AG04450 (cell line): ENCODE results near the gene CDC42BPA. TPM values are rescaled to one million over a fixed set of nuclear protein-coding genes. Genes with fewer than 3 reads are reported as not detected.

Experiments used
- CTCF ChIA-PET: fragments of 300-600, 350-600 bp; formaldehyde crosslinking; extraction: SDS; loops from one replicate; lab custom pipeline; 2022; ENCODE audit warnings: antibody characterized with exemption, inconsistent platforms; lab: Charles Lee
- POLR2A ChIA-PET: fragments of 350-600 bp; formaldehyde crosslinking; extraction: SDS; loops from one replicate; lab custom pipeline; 2021; ENCODE audit warnings: antibody characterized with exemption, inconsistent platforms; lab: Yijun Ruan, JAX
- DNase-seq: peaks from one replicate; pipeline ENCODE4 v3.0.0-alpha.2; 2011; ENCODE audit warnings: low read depth, low spot score
- H3K27ac ChIP-seq: one replicate; pipeline ENCODE4 v1.5.1; 2012; ENCODE audit warnings: low read depth, low read length, control low read depth
- H3K27me3 ChIP-seq: one replicate; pipeline ENCODE4 v1.6.0; 2012; ENCODE audit warnings: low read length; ENCODE audit not compliant: control insufficient read depth, insufficient read depth
- H3K4me3 ChIP-seq: 2 replicates; pipeline ENCODE4 v1.5.1; 2011; ENCODE audit warnings: mild to moderate bottlenecking, low read depth, low read length, control low read depth
- H3K9me3 ChIP-seq: 2 replicates; pipeline ENCODE4 v1.5.1; 2012; ENCODE audit warnings: low read length; ENCODE audit not compliant: control insufficient read depth, insufficient read depth
- polyA plus RNA-seq: library from polyadenylated mRNA; depleted of rRNA; stranded (reverse); fragments of >200 nt; gene quantifications from 2 replicates; pipeline ENCODE4 v1.2.3, GENCODE V29; 2011
- TF ChIP-seq, protein P1 (sequence below): IDR thresholded peaks from 2 replicates; pipeline ENCODE4 v1.5.1; 2011; ENCODE audit warnings: low read depth, low read length, control low read depth, inconsistent platforms

The CDC42BPA gene
- polyA plus RNA-seq, 1 experiment, result 30.7 TPM

- no peak for DNase-seq
- ChIA-PET CTCF (no interaction called here), POLR2A (no interaction called here)
- Histone ChIP-seq H3K27ac (no peak overlapping the region), H3K4me3 (no peak overlapping the region), H3K9me3 (no peaks in the 10 kb centered on the region), H3K27me3 (no peaks in the 10 kb centered on the region)
- TF ChIP-seq, protein P1, sequence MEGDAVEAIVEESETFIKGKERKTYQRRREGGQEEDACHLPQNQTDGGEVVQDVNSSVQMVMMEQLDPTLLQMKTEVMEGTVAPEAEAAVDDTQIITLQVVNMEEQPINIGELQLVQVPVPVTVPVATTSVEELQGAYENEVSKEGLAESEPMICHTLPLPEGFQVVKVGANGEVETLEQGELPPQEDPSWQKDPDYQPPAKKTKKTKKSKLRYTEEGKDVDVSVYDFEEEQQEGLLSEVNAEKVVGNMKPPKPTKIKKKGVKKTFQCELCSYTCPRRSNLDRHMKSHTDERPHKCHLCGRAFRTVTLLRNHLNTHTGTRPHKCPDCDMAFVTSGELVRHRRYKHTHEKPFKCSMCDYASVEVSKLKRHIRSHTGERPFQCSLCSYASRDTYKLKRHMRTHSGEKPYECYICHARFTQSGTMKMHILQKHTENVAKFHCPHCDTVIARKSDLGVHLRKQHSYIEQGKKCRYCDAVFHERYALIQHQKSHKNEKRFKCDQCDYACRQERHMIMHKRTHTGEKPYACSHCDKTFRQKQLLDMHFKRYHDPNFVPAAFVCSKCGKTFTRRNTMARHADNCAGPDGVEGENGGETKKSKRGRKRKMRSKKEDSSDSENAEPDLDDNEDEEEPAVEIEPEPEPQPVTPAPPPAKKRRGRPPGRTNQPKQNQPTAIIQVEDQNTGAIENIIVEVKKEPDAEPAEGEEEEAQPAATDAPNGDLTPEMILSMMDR, result no peak
Measured at GRCh38 chr1:227263869-227264268, 54.4 kb downstream of the CDC42BPA start.

DNA sequence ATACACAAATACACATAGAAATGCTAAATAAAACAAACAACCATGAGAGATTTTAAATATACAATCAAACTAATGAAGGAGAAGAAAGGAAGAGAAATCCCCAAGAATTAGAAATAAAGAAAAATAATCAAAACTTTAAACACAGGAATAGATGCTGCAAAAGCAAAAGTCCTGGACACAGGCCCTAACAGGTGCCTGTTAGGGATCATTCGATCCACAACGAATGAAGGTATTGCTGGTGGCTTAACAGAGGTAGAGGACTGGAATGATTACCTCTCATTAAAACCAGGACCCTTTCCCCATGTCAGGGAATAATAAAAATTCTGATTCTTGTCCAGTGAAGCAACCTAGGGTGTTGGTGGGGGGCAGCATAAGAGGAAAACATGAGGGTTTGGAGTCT is 56.8 kb downstream of the CDC42BPA start:
- no peaks in the 10 kb centered on the region for H3K27me3 ChIP-seq
- TF ChIP-seq, protein P1, result no peak
- DNase-seq, result no peak
- no peak overlapping the region for H3K27ac ChIP-seq
- CTCF ChIA-PET, result no interaction called here
- no peak overlapping the region for H3K4me3 ChIP-seq
- H3K9me3 ChIP-seq, result no peaks in the 10 kb centered on the region
- POLR2A ChIA-PET, result no interaction called here

- Histone ChIP-seq H3K4me3 (no peak overlapping the region), H3K9me3 (no peaks in the 10 kb centered on the region), H3K27me3 (no peaks in the 10 kb centered on the region), H3K27ac (no peak overlapping the region)
- DNase-seq, result no peak
- ChIA-PET POLR2A (no interaction called here), CTCF (no interaction called here)
- TF ChIP-seq, protein P1, result no peak
Measured at GRCh38 chr1:227260433-227260832, 57.9 kb downstream of the CDC42BPA start.

DNA sequence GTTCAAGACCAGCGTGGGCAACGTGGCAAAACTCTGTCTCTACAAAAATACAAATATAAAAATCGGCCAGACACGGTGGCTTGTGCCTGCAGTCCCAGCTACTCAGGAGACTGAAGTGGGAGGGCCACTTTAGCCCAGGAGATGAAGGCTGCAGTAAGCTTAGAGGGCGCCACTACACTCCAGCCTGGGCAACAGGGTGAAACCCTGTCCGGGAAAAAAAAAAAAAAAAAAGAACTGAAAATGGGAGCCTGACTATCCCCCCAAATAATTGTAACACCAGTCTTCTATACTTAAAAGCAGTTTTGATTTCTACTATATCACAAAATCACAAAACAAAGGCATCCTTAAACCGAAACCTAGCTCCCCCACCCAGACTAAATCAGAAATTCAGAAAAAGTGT is 60.3 kb downstream of the CDC42BPA start:
- POLR2A ChIA-PET, result no interaction called here
- H3K4me3 ChIP-seq, result no peak overlapping the region
- TF ChIP-seq, protein P1, result no peak

GRCh38 chr1:227255086-227255732 is 63.1 kb downstream of the CDC42BPA start:
- CTCF ChIA-PET, result no interaction called here
- Histone ChIP-seq H3K4me3 (no peak overlapping the region), H3K9me3 (no peaks in the 10 kb centered on the region), H3K27me3 (no peaks in the 10 kb centered on the region), H3K27ac (no peak overlapping the region)
- POLR2A ChIA-PET, result no interaction called here
- DNase-seq, result no peak
- TF ChIP-seq, protein P1, result no peak

More for the DNA sequence above, 60.3 kb downstream of the CDC42BPA start:
- Histone ChIP-seq H3K27me3 (no peaks in the 10 kb centered on the region), H3K27ac (no peak overlapping the region), H3K9me3 (no peaks in the 10 kb centered on the region)
- CTCF ChIA-PET, result interaction anchor here (0.6 kb wide), 5 partner anchors 17 to 193 kb away, joined by 3 to 7 read pairs (median 4); no protein-coding TSS in a partner anchor
- DNase-seq, result no peak
